ENCODE measurements around the gene PLEKHH2.

DNA sequence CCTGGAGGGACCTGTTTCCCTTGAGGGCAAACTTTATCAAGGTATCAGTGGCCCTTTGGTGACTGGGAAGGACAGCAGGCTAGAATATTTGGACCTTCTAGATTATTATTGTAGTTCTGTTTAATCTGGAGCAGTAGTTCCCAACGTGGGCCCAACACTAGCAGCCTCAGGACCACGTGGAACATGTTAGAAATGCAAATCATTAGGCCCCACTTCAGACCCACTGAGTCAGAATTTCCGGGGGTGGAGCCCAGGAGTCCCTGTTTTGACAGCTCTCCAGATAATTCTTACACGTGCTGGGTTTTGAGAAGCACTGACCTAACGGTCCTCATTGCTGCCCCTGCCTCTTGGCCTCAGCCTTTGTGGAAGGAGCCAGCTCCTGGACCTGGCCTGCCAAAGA is 111.3 kb downstream of the PLEKHH2 start:
- TF ChIP-seq, protein P1, sequence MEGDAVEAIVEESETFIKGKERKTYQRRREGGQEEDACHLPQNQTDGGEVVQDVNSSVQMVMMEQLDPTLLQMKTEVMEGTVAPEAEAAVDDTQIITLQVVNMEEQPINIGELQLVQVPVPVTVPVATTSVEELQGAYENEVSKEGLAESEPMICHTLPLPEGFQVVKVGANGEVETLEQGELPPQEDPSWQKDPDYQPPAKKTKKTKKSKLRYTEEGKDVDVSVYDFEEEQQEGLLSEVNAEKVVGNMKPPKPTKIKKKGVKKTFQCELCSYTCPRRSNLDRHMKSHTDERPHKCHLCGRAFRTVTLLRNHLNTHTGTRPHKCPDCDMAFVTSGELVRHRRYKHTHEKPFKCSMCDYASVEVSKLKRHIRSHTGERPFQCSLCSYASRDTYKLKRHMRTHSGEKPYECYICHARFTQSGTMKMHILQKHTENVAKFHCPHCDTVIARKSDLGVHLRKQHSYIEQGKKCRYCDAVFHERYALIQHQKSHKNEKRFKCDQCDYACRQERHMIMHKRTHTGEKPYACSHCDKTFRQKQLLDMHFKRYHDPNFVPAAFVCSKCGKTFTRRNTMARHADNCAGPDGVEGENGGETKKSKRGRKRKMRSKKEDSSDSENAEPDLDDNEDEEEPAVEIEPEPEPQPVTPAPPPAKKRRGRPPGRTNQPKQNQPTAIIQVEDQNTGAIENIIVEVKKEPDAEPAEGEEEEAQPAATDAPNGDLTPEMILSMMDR (conservative IDR thresholded peaks at IDR 0.05) = no peak
- TF ChIP-seq ZFX (IDR thresholded peaks at IDR 0.05) = no peak

All from C4-2B (cell line).